Measurements from ENCODE around the gene SLC46A2. TPM values are rescaled to one million over a fixed set of nuclear protein-coding genes. Genes with fewer than 3 reads are reported as not detected.

The SLC46A2 gene
- total RNA-seq, 1 donor from 2014 or later: not detected

- peaks cover 1% of the 10 kb centered on the region for H3K27me3 Mint-ChIP-seq (ENCODE audit: unreplicated experiment)
These were observed 18.7 kb downstream of the SLC46A2 start for GRCh38 chr9:112872019-112872418.

GRCh38 chr9:112870556-112870955 is 20.1 kb downstream of the SLC46A2 start:
- H3K27me3 Mint-ChIP-seq (ENCODE audit: unreplicated experiment): peaks cover 1% of the 10 kb centered on the region
- peaks cover 11% of the 10 kb centered on the region for H3K4me1 Mint-ChIP-seq (ENCODE audit: unreplicated experiment)
- H3K27ac Mint-ChIP-seq (ENCODE audit: unreplicated experiment): no peak overlapping the region
- no peaks in the 10 kb centered on the region for H3K9me3 Mint-ChIP-seq (ENCODE audit: unreplicated experiment)
- H3K4me3 Mint-ChIP-seq (ENCODE audit: unreplicated experiment): no peak overlapping the region
- peaks cover 18% of the 10 kb centered on the region for H3K36me3 Mint-ChIP-seq (ENCODE audit: low read depth, unreplicated experiment)
- DNase-seq (ENCODE audit: low spot score): no peak
- no peak for TF ChIP-seq CTCF (IDR thresholded peaks at IDR 0.05; ENCODE audit: unreplicated experiment)

More at GRCh38 chr9:112872019-112872418, 18.7 kb downstream of the SLC46A2 start:
- Mint-ChIP-seq H3K4me3 (ENCODE audit: unreplicated experiment) (no peak overlapping the region), H3K9me3 (ENCODE audit: unreplicated experiment) (no peaks in the 10 kb centered on the region), H3K36me3 (ENCODE audit: low read depth, unreplicated experiment) (peaks cover 16% of the 10 kb centered on the region), H3K4me1 (ENCODE audit: unreplicated experiment) (peaks cover 11% of the 10 kb centered on the region), H3K27ac (ENCODE audit: unreplicated experiment) (no peak overlapping the region)
- no peak for TF ChIP-seq CTCF (IDR thresholded peaks at IDR 0.05; ENCODE audit: unreplicated experiment)
- DNase-seq (ENCODE audit: low spot score): no peak

GRCh38 chr9:112869917-112870316 is 20.8 kb downstream of the SLC46A2 start:
- no peak for DNase-seq (ENCODE audit: low spot score)
- Mint-ChIP-seq H3K36me3 (ENCODE audit: low read depth, unreplicated experiment) (peaks cover 18% of the 10 kb centered on the region), H3K4me3 (ENCODE audit: unreplicated experiment) (peak overlapping the region; percentile 11), H3K9me3 (ENCODE audit: unreplicated experiment) (no peaks in the 10 kb centered on the region), H3K4me1 (ENCODE audit: unreplicated experiment) (peaks cover 11% of the 10 kb centered on the region), H3K27ac (ENCODE audit: unreplicated experiment) (no peak overlapping the region), H3K27me3 (ENCODE audit: unreplicated experiment) (peaks cover 1% of the 10 kb centered on the region)
- TF ChIP-seq CTCF (IDR thresholded peaks at IDR 0.05; ENCODE audit: unreplicated experiment): no peak

- Mint-ChIP-seq H3K4me1 (ENCODE audit: unreplicated experiment) (peaks cover 11% of the 10 kb centered on the region), H3K27ac (ENCODE audit: unreplicated experiment) (no peak overlapping the region), H3K9me3 (ENCODE audit: unreplicated experiment) (no peaks in the 10 kb centered on the region), H3K4me3 (ENCODE audit: unreplicated experiment) (no peak overlapping the region), H3K36me3 (ENCODE audit: low read depth, unreplicated experiment) (peaks cover 18% of the 10 kb centered on the region), H3K27me3 (ENCODE audit: unreplicated experiment) (peaks cover 1% of the 10 kb centered on the region)
- DNase-seq (ENCODE audit: low spot score): no peak
- no peak for TF ChIP-seq CTCF (IDR thresholded peaks at IDR 0.05; ENCODE audit: unreplicated experiment)
These were observed 21.6 kb downstream of the SLC46A2 start for GRCh38 chr9:112869041-112869529.

DNA sequence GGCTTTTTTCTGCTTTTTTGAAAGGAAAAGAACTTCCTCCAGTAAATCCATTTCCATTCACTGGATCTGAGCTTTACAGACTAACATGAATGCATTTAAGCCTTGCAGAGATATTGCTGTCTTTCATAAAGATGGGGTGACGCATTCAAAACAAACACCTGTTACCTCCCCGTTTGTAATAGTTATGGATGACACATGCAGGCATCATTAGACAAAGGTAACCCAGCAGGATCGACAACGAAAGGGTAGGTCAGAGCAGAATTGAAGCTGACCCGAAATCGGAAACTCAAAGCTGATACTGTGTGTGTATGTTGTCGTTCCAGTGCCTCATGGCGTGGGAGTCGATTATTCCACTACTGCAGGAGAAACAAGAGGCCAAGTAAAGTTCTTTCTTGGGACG is 22.2 kb downstream of the SLC46A2 start:
- DNase-seq (ENCODE audit: low spot score): no peak
- Mint-ChIP-seq H3K9me3 (ENCODE audit: unreplicated experiment) (no peaks in the 10 kb centered on the region), H3K4me3 (ENCODE audit: unreplicated experiment) (no peak overlapping the region), H3K27me3 (ENCODE audit: unreplicated experiment) (peaks cover 1% of the 10 kb centered on the region), H3K4me1 (ENCODE audit: unreplicated experiment) (peaks cover 11% of the 10 kb centered on the region), H3K36me3 (ENCODE audit: low read depth, unreplicated experiment) (peaks cover 18% of the 10 kb centered on the region), H3K27ac (ENCODE audit: unreplicated experiment) (no peak overlapping the region)
- TF ChIP-seq CTCF (IDR thresholded peaks at IDR 0.05; ENCODE audit: unreplicated experiment): no peak
